SU-DHL-6 (cell line): ENCODE results near the gene NOD1.

Experiments
- EZH2phosphoT487 ChIP-seq: fragments of 200-600 bp; sonication (generic), shearing (Covaris generic); conservative IDR thresholded peaks from 2 replicates; pipeline ENCODE4 v1.6.1; 2018; ENCODE audit warnings: mild to moderate bottlenecking, antibody characterized with exemption, low read length, moderate library complexity, mixed read lengths
- TF ChIP-seq, protein P1 (sequence below): fragments of 200-600 bp; sonication (generic); IDR thresholded peaks from one replicate; pipeline ENCODE4 v1.5.1; 2017; ENCODE audit warnings: antibody characterized with exemption, mild to moderate bottlenecking, low read length, moderate library complexity; ENCODE audit not compliant: insufficient read depth, poor library complexity, severe bottlenecking

DNA sequence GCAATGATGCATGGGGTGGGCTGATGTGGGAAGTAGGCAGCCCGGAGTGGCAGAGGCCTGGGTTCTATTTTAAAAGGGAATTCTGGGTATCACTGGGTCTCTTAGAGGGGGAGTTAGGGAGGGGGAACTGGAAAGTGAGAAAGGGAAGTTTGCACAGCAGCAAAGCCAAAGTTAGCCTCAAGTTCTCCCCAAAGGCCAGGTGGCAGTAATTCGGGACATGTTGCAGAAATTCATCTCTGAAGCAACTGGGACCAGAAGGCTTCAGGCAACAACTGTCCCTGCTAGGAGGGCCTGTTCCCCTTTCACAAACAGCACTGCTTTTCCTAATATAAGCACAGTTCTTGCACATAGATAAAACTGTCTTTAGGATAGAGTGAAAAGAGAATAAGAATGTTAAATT is 67.4 kb downstream of the NOD1 start:
- no peak for TF ChIP-seq EZH2phosphoT487
- TF ChIP-seq, protein P1, sequence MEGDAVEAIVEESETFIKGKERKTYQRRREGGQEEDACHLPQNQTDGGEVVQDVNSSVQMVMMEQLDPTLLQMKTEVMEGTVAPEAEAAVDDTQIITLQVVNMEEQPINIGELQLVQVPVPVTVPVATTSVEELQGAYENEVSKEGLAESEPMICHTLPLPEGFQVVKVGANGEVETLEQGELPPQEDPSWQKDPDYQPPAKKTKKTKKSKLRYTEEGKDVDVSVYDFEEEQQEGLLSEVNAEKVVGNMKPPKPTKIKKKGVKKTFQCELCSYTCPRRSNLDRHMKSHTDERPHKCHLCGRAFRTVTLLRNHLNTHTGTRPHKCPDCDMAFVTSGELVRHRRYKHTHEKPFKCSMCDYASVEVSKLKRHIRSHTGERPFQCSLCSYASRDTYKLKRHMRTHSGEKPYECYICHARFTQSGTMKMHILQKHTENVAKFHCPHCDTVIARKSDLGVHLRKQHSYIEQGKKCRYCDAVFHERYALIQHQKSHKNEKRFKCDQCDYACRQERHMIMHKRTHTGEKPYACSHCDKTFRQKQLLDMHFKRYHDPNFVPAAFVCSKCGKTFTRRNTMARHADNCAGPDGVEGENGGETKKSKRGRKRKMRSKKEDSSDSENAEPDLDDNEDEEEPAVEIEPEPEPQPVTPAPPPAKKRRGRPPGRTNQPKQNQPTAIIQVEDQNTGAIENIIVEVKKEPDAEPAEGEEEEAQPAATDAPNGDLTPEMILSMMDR, result no peak
